Stimulated activated CD4-positive, alpha-beta T cell treated with anti-CD3 and anti-CD28 coated beads, Interleukin-12 subunit alpha, Interleukin-12 subunit beta, amount 100 ng/mL, for 24 hours (primary cell): Measurements from ENCODE around the gene SLC17A3.

ENCODE experiments used
- DNase-seq, 2 experiments: peaks; one replicate each; pipeline ENCODE4 v3.0.0-alpha.2; 2020; ENCODE audit warnings: low read depth in 2 of 2

SLC17A3 gene

GRCh38 chr6:25874118-25874517 lies at the start of gene SLC17A3:
Gene SLC17A3, minus strand, starts transcription at chr6:25874243. Its CDS starts 5,856 bp downstream, at chr6:25868387.
- DNase-seq = no peak

- no peak for DNase-seq
Observed at GRCh38 chr6:25922301-25922700, 48.3 kb upstream of the SLC17A3 start.

- DNase-seq = no peak
Observed at GRCh38 chr6:25921525-25922203, 47.6 kb upstream of the SLC17A3 start.

- no peak for DNase-seq
Observed at GRCh38 chr6:25919657-25920056, 45.6 kb upstream of the SLC17A3 start.

- peak in 1 of 2 experiments; percentile 16 for DNase-seq
Observed at GRCh38 chr6:25918083-25918683, 44.1 kb upstream of the SLC17A3 start.

GRCh38 chr6:25916789-25917490 lies 42.9 kb upstream of the SLC17A3 start:
- DNase-seq = no peak

GRCh38 chr6:25916330-25916729 lies 42.3 kb upstream of the SLC17A3 start:
- DNase-seq = no peak

GRCh38 chr6:25913741-25914140 lies 39.7 kb upstream of the SLC17A3 start:
- no peak for DNase-seq

GRCh38 chr6:25911351-25911750 lies 37.3 kb upstream of the SLC17A3 start:
- DNase-seq = no peak

GRCh38 chr6:25907475-25908014 lies 33.5 kb upstream of the SLC17A3 start:
- no peak for DNase-seq

GRCh38 chr6:25903467-25904099 lies 29.5 kb upstream of the SLC17A3 start:
- DNase-seq = no peak

GRCh38 chr6:25902071-25902470 lies 28.0 kb upstream of the SLC17A3 start:
- DNase-seq = no peak

GRCh38 chr6:25900843-25901242 lies 26.8 kb upstream of the SLC17A3 start:
- DNase-seq = no peak

- DNase-seq = no peak
Observed at GRCh38 chr6:25899580-25900408, 25.8 kb upstream of the SLC17A3 start.

- no peak for DNase-seq
Observed at GRCh38 chr6:25899123-25899522, 25.1 kb upstream of the SLC17A3 start.

- no peak for DNase-seq
Observed at GRCh38 chr6:25898289-25898977, 24.4 kb upstream of the SLC17A3 start.

- DNase-seq = no peak
Observed at GRCh38 chr6:25896252-25896651, 22.2 kb upstream of the SLC17A3 start.

- no peak for DNase-seq
Observed at GRCh38 chr6:25895771-25896170, 21.7 kb upstream of the SLC17A3 start.

GRCh38 chr6:25893778-25894177 lies 19.7 kb upstream of the SLC17A3 start:
- DNase-seq = no peak

- no peak for DNase-seq
Observed at GRCh38 chr6:25892877-25893276, 18.8 kb upstream of the SLC17A3 start.
